Lower leg skin (tissue), 3 donors: ENCODE data around the gene PRICKLE4.

Experiments
- CTCF ChIP-seq, 3 donors: fragments of 450-650 bp; IDR thresholded peaks; one replicate each; pipeline ENCODE4 v1.5.1; 2016; ENCODE audit warnings: antibody characterized with exemption in 3 of 3, mild to moderate bottlenecking in 3 of 3, moderate library complexity in 2 of 3
- POLR2A ChIP-seq, 2 donors: fragments of 450-650 bp; IDR thresholded peaks; one replicate each; pipeline ENCODE4 v1.6.1; 2016 to 2017; ENCODE audit warnings: antibody characterized with exemption in 2 of 2, mild to moderate bottlenecking in 1 of 2, moderate library complexity in 1 of 2

- TF ChIP-seq POLR2A (IDR thresholded peaks at IDR 0.05), result no peak
- no peak for TF ChIP-seq CTCF (IDR thresholded peaks at IDR 0.05)
These were observed 15.9 kb downstream of the PRICKLE4 start for GRCh38 chr6:41796474-41796873.
